NCI-H510A treated with DMSO at 0.1 percent for 48 hours (cell line): ENCODE results near the gene CD72.
"Not testable (repeated sequence)": the region's sequence is repeated elsewhere in the genome, so short reads cannot be mapped to it uniquely, and the experiment has no call there.

Source experiments
- DNase-seq: peaks from one replicate; lab custom pipeline; 2025; lab: John Stamatoyannopoulos, UW

The CD72 gene

GRCh38 chr9:35593581-35593980, 24.6 kb downstream of the CD72 start:
- DNase-seq: no peak

- not testable (repeated sequence) for DNase-seq
These were observed 29.7 kb downstream of the CD72 start for GRCh38 chr9:35588506-35588905.

GRCh38 chr9:35584681-35585080, 33.5 kb downstream of the CD72 start:
- not testable (repeated sequence) for DNase-seq

GRCh38 chr9:35583521-35583920, 34.7 kb downstream of the CD72 start:
- not testable (repeated sequence) for DNase-seq

GRCh38 chr9:35579659-35580227, 38.5 kb downstream of the CD72 start:
- DNase-seq: not testable (repeated sequence)

DNA sequence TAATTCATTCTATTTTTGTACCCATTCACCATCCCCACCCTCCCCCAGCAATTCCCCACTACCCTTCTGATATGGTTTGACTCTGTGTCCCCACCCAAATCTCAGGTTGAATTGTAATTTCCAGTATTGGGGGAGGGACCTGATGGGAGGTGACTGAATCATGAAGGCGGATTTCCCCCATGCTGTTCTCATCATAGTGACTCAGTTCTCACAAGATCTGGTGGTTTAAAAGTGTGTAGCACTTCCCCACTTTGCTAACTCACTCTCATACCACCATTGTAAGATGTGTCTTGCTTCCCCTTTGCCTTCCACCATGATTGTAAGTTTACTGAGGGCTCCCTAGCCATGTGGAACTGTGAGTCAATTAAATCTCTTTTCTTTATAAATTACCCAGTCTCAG, 39.1 kb downstream of the CD72 start:
- no peak for DNase-seq

- no peak for DNase-seq
These were observed 40.7 kb downstream of the CD72 start for GRCh38 chr9:35577486-35577885.

DNA sequence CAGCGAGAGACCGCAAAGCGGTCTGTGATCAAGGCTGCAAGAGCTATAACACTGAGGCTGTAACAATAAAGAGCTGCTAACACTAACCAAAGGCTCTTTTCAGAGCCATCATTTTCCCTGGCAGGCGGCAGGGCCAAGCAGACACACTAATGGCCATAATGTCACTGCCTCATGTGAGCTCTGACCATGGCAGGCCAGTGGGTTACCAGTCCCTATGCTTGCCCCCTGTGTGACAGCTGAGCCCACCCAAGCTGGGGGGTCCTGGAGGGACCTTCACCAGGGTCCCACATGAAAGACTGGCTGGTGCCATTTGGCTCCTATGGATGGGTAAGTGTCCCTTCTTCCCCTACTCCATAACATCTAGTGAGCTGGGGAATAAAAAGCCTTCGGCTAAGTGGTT, 42.7 kb downstream of the CD72 start:
- no peak for DNase-seq

DNA sequence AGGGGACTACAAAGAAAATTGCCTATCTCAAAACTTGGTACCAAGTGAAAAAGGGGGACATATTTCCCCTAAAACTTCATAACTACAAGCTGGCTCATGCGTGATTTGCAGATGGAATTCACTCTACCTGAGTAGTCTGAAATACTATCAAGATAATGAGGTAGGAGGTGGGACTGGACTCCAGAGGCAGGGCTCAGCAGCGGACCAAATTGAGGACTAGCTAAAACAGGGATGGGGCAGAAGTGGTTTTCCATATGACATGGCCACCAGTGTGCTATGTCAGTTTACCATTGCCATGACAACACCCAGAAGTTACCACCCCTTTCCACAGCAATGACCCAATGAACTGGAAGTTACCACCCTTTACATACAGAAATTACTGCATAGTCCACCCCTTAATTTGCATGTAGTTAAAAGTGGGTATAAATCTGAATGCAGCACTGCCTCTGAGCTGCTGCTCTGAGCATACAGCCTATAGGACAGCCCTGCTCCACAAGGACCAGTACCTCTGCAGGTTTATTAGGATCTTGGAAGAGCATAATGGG, 43.6 kb downstream of the CD72 start:
- no peak for DNase-seq

DNA sequence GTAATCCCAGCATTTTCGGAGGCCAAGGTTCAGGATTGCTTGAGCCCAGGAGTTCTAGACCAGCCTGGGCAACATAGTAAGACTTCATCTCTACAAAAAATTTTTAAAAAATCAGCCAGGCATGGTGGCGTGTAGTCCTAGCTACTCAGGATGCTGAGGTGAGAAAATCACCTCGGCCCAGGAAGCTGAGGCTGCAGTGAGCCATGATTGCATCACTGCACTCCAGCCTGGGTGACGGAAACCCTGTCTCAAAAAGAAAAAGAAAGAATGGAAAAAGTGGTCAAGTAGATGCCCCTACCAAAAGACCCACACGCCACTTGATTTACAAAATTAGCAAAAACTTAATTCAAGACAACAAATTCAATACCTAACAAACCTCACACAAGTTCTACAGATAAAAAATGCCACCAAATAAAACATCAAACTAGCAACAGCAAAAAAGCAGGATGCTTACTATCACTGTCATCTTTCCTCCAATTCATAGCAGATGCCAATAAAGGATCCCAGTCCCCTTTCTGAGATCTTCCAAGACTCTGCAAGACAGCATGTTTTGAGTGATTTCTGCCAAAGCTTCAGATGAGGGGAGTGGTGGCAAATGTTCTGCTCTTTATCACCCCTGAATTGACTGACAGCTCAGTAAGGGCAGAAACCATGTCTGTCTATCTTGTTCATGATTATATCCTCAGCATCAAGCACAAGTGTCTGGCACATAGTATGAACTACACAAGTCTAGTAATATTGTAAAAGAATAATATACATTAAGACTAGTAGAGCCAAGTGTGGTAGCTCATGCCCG, 47.3 kb downstream of the CD72 start:
- DNase-seq: no peak

DNA sequence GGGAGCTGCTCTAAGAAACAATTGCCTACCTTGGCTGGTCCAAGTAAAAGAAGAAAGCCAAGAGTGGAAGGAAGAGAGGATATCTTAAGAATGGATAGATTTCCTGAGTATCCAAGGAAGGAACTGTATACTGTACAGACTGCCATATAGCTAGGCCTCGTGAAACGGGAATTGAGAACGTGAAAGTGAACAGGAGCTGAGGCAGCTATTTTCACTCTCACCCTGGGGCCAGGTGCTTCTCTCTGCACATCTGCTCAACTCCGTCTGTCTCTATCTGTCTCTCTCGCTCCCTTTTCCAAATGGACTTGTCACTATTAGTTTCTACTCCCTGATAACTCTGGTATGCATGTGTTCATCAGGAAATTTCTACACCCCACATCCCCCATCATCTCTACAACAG, 49.0 kb downstream of the CD72 start:
- no peak for DNase-seq

DNA sequence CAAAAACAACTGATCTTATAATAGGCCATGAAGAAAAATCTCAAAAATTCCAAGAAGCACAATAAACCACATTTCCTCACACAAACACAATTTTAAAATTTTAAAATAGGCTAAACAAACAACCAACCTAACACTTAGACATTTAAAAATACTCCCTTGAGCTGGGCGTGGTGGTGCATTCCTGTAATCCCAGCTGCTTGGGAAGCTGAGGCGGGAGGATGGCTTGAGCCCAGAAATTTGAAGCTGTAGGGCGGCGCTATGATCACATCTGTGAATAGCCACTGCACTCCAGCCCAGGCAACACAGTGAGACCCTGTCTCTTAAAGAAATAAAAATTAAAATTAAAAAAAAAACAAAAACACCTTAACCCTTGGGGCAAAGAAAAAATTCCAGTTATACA, 50.0 kb downstream of the CD72 start:
- no peak for DNase-seq

- no peak for DNase-seq
These were observed 51.8 kb downstream of the CD72 start for GRCh38 chr9:35566417-35566816.

DNA sequence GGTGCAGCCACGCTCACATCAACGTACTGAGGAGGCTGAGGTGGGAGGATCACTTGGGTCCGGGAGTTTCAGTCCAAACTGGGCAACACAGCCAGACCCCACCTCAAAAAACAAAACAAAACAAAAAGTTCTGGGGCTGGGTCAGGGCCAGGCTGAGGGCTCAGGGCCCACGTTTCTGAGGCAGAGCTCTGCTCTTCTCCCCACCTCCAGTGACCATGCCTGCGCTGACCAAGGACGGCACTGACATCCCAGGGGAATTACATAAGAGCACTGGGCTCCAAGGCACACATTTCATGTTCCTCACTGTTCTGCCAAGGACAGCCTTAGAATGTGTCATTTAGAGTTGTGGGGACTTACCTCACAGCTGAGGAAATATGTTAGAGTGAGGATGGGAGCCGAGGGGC, 53.6 kb downstream of the CD72 start:
- DNase-seq: no peak

- DNase-seq: no peak
These were observed 54.4 kb downstream of the CD72 start for GRCh38 chr9:35563791-35564197.

DNA sequence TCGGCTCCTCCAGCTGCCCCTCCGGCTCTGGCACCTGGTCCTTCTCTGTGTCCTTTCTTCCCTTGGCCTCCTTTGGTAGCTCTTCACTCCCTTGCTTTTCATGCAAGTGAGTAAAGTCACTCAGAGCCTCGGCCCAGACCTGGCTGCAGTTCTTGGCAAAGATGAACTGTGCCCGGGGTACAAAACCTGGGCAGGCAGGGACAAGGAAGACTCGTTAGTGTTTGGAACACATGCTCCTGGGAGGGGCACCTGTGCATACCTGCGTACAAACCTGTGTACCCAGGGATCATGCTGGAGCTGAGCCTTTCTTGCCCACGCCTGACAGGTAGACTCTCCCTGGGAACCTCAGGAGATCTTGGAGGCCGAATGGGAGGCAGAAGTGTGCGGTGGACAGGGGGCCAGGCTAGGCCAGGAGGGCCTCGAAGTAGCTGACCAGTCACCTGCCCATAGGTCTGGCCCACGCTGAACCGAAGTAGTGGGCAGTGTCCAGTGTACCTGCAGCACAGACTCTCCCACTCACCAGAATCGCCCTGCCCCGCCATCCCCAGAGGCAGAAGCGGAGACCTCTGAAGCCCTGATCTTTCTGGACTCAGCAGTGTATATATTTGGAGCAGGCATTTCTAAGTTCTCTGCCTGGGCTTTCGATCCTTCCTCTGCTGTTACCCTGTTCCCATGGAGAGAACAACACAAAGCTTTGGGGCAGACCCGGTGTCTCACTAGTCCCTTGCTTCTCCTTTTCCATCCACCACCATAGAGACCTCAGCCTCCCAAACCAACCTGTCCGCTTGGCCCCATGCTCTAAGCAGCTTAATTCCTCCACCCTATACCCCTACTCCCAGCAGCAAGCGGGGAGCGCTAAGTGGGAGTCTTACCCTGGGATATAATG, 55.1 kb downstream of the CD72 start:
- no peak for DNase-seq

DNA sequence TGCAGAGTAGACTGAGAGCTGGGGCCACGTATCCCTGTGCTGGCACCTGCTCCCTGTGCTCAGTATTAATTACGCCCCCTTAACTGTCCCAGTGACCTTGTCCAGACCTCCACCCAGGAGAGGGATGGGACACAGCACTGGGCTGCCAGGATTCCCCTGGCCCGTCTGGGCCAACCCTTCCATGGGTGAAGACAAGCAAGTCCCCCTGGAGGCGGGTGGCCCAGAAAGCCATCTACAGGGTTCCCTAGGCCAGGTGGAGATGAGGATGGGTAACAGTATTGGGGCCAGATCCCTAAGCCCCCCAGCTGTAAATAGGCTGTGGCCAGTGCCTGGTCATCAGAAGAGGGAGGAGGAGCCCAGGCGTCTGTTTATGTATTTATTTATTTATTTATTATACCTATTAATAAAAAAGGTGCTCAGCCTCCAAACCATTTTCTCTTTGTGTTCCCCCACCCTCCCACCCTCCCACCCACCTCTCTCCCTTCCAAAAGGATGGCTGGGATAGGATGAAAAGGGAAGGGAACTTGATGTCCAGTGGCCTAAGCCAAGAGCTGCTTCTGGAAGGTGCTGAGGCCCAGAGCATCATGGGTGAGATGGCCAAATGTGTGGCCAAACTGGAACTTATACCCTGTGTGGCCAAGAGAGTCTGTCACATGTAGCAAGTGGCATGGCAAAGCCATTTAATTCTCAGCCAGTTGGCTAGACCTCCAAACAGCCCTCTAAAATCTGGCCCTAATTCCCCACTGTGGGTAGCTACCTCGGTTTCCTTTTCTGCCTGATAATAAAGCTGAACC, 56.5 kb downstream of the CD72 start:
- DNase-seq: no peak

- no peak for DNase-seq
These were observed 57.4 kb downstream of the CD72 start for GRCh38 chr9:35560625-35561337.
